ENCODE data around the gene GON7. TPM values are rescaled to one million over a fixed set of nuclear protein-coding genes. Genes with fewer than 3 reads are reported as not detected.
A peak's percentile ranks its signal among the peaks of the same experiment; 100 is the strongest.
"Not testable (repeated sequence)": the region's sequence is repeated elsewhere in the genome, so short reads cannot be mapped to it uniquely, and the experiment has no call there.

Gene GON7
- total RNA-seq, 3 donors from 2014 or later: 15.3 to 19.5 (median 18.6) TPM

DNA sequence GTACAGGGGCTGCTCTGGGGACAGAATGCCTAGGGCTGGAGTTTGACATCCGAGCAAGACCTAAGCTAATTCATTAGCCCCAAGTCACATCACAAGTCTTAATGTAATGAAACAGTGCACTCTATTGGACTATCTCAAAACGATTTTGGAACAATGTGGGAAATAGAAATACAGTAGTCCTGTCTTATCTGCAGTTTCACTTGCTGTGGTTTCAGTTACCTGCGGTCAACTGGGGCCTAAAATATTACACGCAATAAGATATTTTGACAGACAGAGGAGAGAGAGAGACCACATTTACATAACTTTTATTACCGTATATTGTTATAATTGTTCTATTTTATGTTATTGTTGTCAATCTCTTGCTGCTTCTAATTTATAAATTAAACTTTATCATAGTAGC lies 43.3 kb downstream of the GON7 start:
- intact Hi-C loops (cut with DNase I, micrococcal nuclease): no loop called here
- no peak for DNase-seq
- H3K4me1 ChIP-seq (ENCODE audit: low read depth): no peaks in the 10 kb centered on the region
- TF ChIP-seq, protein P1, sequence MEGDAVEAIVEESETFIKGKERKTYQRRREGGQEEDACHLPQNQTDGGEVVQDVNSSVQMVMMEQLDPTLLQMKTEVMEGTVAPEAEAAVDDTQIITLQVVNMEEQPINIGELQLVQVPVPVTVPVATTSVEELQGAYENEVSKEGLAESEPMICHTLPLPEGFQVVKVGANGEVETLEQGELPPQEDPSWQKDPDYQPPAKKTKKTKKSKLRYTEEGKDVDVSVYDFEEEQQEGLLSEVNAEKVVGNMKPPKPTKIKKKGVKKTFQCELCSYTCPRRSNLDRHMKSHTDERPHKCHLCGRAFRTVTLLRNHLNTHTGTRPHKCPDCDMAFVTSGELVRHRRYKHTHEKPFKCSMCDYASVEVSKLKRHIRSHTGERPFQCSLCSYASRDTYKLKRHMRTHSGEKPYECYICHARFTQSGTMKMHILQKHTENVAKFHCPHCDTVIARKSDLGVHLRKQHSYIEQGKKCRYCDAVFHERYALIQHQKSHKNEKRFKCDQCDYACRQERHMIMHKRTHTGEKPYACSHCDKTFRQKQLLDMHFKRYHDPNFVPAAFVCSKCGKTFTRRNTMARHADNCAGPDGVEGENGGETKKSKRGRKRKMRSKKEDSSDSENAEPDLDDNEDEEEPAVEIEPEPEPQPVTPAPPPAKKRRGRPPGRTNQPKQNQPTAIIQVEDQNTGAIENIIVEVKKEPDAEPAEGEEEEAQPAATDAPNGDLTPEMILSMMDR (IDR thresholded peaks at IDR 0.05): no peak
- H3K36me3 ChIP-seq (ENCODE audit: low read depth): no peaks in the 10 kb centered on the region
- no peak for ATAC-seq
- H3K9me3 ChIP-seq: no peaks in the 10 kb centered on the region
- H3K4me3 ChIP-seq: no peak overlapping the region

- TF ChIP-seq, protein P1 (IDR thresholded peaks at IDR 0.05): no peak
- Histone ChIP-seq H3K4me1 (ENCODE audit: low read depth) (no peaks in the 10 kb centered on the region), H3K36me3 (ENCODE audit: low read depth) (no peaks in the 10 kb centered on the region), H3K4me3 (no peak overlapping the region), H3K9me3 (no peaks in the 10 kb centered on the region)
- DNase-seq (no peak), ATAC-seq (no peak)
- intact Hi-C loops (cut with DNase I, micrococcal nuclease): no loop called here
Measured at GRCh38 chr14:93161411-93161940, 45.4 kb downstream of the GON7 start.

DNA sequence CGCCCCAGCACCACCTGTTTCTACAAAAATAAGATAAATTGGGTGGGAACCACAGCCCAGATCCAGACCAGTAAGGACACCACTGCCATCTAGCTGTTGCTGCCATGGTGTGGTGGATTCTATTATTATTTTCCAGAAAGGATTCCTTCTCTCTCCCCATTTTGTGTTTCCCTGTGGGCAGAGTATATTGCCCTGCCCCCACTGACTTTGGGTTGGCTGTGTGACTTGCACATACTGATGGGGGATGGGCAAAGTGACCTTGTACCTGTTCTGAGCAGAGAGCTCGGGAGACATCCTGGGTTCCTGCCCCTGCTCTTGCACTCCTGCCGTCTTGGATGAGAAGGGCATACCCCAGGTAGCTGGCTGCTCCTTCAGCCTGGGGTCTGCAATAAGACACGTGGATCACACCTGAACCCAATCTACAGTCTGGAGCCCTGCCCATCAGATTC lies 46.5 kb downstream of the GON7 start:
- H3K36me3 ChIP-seq (ENCODE audit: low read depth): no peaks in the 10 kb centered on the region
- ATAC-seq: peak; percentile 59
- TF ChIP-seq, protein P1 (IDR thresholded peaks at IDR 0.05): no peak
- intact Hi-C loops (cut with DNase I, micrococcal nuclease): no loop called here
- peak in 1 of 3 donors; percentile 42 for DNase-seq
- no peaks in the 10 kb centered on the region for H3K9me3 ChIP-seq
- no peak overlapping the region for H3K4me3 ChIP-seq
- no peaks in the 10 kb centered on the region for H3K4me1 ChIP-seq (ENCODE audit: low read depth)

GRCh38 chr14:93159625-93160352 lies 47.1 kb downstream of the GON7 start:
- intact Hi-C loops (cut with DNase I, micrococcal nuclease); ATAC-seq; H3K4me1 ChIP-seq (ENCODE audit: low read depth); H3K4me3 ChIP-seq; H3K9me3 ChIP-seq; DNase-seq; H3K36me3 ChIP-seq (ENCODE audit: low read depth): not testable (repeated sequence)

- H3K4me1 ChIP-seq (ENCODE audit: low read depth); intact Hi-C loops (cut with DNase I, micrococcal nuclease); ATAC-seq; DNase-seq; H3K4me3 ChIP-seq; H3K9me3 ChIP-seq; H3K36me3 ChIP-seq (ENCODE audit: low read depth): not testable (repeated sequence)
Measured at GRCh38 chr14:93158349-93158748, 48.5 kb downstream of the GON7 start.

DNA sequence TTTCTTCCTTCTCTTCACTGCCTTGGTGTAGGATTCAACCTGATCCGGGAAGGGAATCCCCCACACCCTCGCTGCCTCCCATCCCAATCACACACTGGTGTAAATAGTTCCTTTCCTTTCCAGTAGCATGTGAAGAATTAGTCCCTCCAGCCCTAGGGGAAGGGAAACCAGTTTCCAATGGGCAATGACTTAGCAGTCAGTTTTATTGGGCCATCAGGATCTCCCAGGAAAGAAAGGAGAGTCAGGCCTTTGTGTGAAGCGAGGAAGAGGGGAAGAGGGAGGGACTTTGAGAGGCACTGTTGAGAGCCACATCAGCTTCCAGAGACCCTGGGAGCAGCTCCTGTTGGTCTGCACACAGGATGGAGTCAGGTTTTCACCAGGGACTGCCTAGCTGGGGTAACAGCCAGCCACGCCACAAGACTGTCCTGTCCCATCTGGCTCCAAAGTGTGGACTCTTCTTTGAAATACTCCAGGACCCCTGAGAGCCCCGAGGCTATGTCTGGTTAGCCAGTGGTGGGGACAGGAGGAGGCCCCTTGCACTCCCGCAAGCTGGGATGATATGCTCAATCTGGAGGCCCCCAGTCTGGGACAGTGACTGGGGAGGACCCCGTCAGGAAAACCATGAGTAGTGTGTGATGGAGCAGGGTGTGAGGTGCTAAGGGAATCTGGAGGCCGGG lies 50.0 kb downstream of the GON7 start:
- peak; percentile 72 for ATAC-seq
- intact Hi-C loops (cut with DNase I, micrococcal nuclease): no loop called here

More for the DNA sequence above, 50.0 kb downstream of the GON7 start:
- Histone ChIP-seq H3K9me3 (no peaks in the 10 kb centered on the region), H3K36me3 (ENCODE audit: low read depth) (no peaks in the 10 kb centered on the region), H3K4me1 (ENCODE audit: low read depth) (no peaks in the 10 kb centered on the region), H3K4me3 (no peak overlapping the region)
- TF ChIP-seq, protein P1 (IDR thresholded peaks at IDR 0.05): no peak
- DNase-seq: no peak

Measured in mucosa of descending colon (tissue), 3 donors.